Thyroid gland (tissue), 4 donors: Measurements from ENCODE around the gene HOMER3. TPM values are rescaled to one million over a fixed set of nuclear protein-coding genes. Genes with fewer than 3 reads are reported as not detected.

Experiments
- DNase-seq, 2 donors: peaks; one replicate each; pipeline ENCODE4 v3.0.0-alpha.2; 2019
- H3K27ac ChIP-seq, 3 donors: fragments of 200-600 bp; sonication (generic); 1 replicate in 2 of 3; 2 replicates in 1 of 3; pipeline ENCODE4 v1.5.1; 2016 to 2019; ENCODE audit warnings: mild to moderate bottlenecking in 1 of 3, moderate library complexity in 1 of 3
- H3K27me3 ChIP-seq: fragments of 200-600 bp; sonication (generic); one replicate; pipeline ENCODE4 v1.5.1; 2019
- H3K36me3 ChIP-seq, 2 donors: fragments of 200-600 bp; sonication (generic); one replicate each; pipeline ENCODE4 v1.5.1; 2016 to 2019
- H3K4me1 ChIP-seq, 2 donors: fragments of 200-600 bp; sonication (generic); one replicate each; pipeline ENCODE4 v1.5.1; 2017 to 2019
- H3K4me3 ChIP-seq, 3 donors: fragments of 200-600 bp; sonication (generic); replicated peaks in 1 of 3; 1 replicate in 2 of 3; 2 replicates in 1 of 3; pipeline ENCODE4 v1.5.1; 2016; ENCODE audit warnings: mild to moderate bottlenecking in 1 of 3
- H3K9me3 ChIP-seq: fragments of 200-600 bp; sonication (generic); one replicate; pipeline ENCODE4 v1.5.1; 2017
- POLR2A ChIP-seq, 2 donors: fragments of 450-650 bp; IDR thresholded peaks; one replicate each; pipeline ENCODE4 v1.6.1; 2017; ENCODE audit warnings: antibody characterized with exemption in 2 of 2, mild to moderate bottlenecking in 2 of 2, moderate library complexity in 1 of 2
- WGBS, 2 donors: methylation state at CpG; one replicate each; pipeline ENCODE4 v1.1.5; 2017; 5-methylcytosine and 5-hydroxymethylcytosine counted together
- intact Hi-C: fragments of 100-400 bp; cut with DNase I; formaldehyde crosslinking; loops from one replicate; pipeline ENCODE4 v1.15.1; 2023
- total RNA-seq, 4 donors: library from RNA; depleted of rRNA; stranded (reverse); fragments of >200 nt; gene quantifications; one replicate each; pipeline ENCODE4 v1.2.3, GENCODE V29; 2016
- TF ChIP-seq, protein P1 (sequence below), 6 experiments: fragments of 200-600 bp in 3 of 6; fragments of 450-650 bp in 3 of 6; sonication (generic) in 3 of 6; IDR thresholded peaks; one replicate each; pipeline ENCODE4 v1.5.1; 2016 to 2019; ENCODE audit warnings: antibody characterized with exemption in 6 of 6, mild to moderate bottlenecking in 2 of 6, inconsistent platforms in 1 of 6, moderate library complexity in 1 of 6

Gene HOMER3
- total RNA-seq, 4 donors from 2014 or later = 55.6 to 169 (median 63.4) TPM

DNA sequence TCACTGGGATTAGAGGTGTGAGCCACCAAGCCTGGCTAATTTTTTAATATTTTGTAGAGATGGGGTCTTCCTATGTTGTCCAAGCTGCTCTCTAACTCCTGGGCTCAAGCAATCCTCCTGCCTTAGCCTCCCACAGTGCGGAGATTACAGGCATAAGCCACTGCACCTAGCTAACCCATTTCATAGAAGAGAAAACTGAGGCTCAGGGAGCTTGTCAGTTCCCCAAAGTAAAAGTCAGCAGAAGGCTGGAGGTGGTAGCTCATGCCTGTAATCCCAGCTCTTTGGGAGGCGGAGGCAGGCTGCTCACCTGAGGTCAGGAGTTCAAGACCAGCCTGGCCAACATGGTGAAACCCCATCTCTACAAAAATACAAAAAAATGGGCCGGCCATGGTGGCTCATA lies 8.8 kb upstream of the HOMER3 start:
- H3K27ac ChIP-seq = no peak overlapping the region
- intact Hi-C loops = no loop called here
- H3K4me3 ChIP-seq = no peak overlapping the region
- H3K36me3 ChIP-seq = no peaks in the 10 kb centered on the region
- DNase-seq = no peak
- no peaks in the 10 kb centered on the region for H3K4me1 ChIP-seq
- TF ChIP-seq POLR2A (IDR thresholded peaks at IDR 0.05) = no peak
- TF ChIP-seq, protein P1, sequence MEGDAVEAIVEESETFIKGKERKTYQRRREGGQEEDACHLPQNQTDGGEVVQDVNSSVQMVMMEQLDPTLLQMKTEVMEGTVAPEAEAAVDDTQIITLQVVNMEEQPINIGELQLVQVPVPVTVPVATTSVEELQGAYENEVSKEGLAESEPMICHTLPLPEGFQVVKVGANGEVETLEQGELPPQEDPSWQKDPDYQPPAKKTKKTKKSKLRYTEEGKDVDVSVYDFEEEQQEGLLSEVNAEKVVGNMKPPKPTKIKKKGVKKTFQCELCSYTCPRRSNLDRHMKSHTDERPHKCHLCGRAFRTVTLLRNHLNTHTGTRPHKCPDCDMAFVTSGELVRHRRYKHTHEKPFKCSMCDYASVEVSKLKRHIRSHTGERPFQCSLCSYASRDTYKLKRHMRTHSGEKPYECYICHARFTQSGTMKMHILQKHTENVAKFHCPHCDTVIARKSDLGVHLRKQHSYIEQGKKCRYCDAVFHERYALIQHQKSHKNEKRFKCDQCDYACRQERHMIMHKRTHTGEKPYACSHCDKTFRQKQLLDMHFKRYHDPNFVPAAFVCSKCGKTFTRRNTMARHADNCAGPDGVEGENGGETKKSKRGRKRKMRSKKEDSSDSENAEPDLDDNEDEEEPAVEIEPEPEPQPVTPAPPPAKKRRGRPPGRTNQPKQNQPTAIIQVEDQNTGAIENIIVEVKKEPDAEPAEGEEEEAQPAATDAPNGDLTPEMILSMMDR (IDR thresholded peaks at IDR 0.05) = no peak
- H3K27me3 ChIP-seq = no peaks in the 10 kb centered on the region
- WGBS, 2 donors = 93 to 97% methylated on average over 3 of the region's 3 CpGs
- no peaks in the 10 kb centered on the region for H3K9me3 ChIP-seq

DNA sequence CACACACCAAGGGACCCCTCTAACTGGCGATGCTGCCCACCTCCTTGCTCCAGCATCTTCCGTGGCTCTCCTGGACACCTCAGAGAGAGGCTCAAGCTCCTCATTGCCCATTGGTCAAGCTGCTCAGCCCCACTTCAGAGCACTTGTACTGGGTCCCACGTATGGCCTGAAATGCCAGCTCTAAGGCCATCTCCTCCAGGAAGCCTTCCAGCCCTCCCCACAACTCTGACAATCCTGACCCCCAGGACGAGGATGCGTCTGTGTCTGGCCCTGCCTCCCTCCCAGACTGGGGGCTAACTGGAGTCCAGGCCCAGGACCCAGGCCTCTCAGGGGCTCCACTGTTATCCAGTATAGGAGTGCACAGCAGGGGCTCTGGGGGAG lies 7.9 kb upstream of the HOMER3 start:
- H3K36me3 ChIP-seq = no peaks in the 10 kb centered on the region
- WGBS, 2 donors = 88 to 89% methylated on average over 4 to 5 of the region's 5 CpGs
- no peaks in the 10 kb centered on the region for H3K9me3 ChIP-seq
- H3K4me3 ChIP-seq = no peak overlapping the region
- TF ChIP-seq, protein P1 (IDR thresholded peaks at IDR 0.05) = no peak
- no peak for TF ChIP-seq POLR2A (IDR thresholded peaks at IDR 0.05)
- DNase-seq = no peak
- H3K27ac ChIP-seq = no peak overlapping the region
- intact Hi-C loops = no loop called here
- no peaks in the 10 kb centered on the region for H3K27me3 ChIP-seq
- no peaks in the 10 kb centered on the region for H3K4me1 ChIP-seq

GRCh38 chr19:18948075-18948975 lies 7.3 kb upstream of the HOMER3 start:
- intact Hi-C loops = no loop called here
- H3K36me3 ChIP-seq = no peaks in the 10 kb centered on the region
- no peak overlapping the region for H3K4me3 ChIP-seq
- no peaks in the 10 kb centered on the region for H3K9me3 ChIP-seq
- no peak for DNase-seq
- no peaks in the 10 kb centered on the region for H3K4me1 ChIP-seq
- H3K27me3 ChIP-seq = no peaks in the 10 kb centered on the region
- 84 to 89% methylated on average over 7 to 13 of the region's 15 CpGs for WGBS, 2 donors
- no peak for TF ChIP-seq POLR2A (IDR thresholded peaks at IDR 0.05)
- TF ChIP-seq, protein P1 (IDR thresholded peaks at IDR 0.05) = no peak
- no peak overlapping the region for H3K27ac ChIP-seq

DNA sequence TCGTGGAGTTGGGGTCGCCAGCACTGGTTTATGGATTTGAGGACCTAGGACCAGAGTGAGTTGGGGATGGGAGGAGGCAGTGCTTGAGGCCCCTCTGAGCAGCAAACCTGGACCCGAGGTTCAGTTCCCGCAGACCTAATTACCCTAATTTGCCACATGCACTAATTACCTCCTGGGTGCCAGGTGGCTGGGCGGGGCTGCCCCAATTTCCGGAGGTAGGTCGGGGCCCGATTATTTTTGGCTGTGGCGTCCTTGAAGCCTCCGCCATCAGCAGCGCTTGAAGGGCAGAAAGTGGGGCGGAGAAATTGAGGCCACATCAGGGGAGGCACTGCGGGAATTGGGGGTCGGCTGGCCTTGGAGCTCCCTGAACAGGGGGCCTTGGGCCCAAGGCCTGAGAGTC lies 5.9 kb upstream of the HOMER3 start:
- WGBS, 2 donors = 85 to 91% methylated on average over 13 to 14 of the region's 14 CpGs

GRCh38 chr19:18946335-18946734 lies 5.3 kb upstream of the HOMER3 start:
- H3K9me3 ChIP-seq = no peaks in the 10 kb centered on the region
- H3K27ac ChIP-seq = no peak overlapping the region
- no peak for DNase-seq
- no peaks in the 10 kb centered on the region for H3K27me3 ChIP-seq
- H3K4me1 ChIP-seq = peaks cover 0 to 3% of the 10 kb centered on the region in 2 donors
- H3K4me3 ChIP-seq = no peak overlapping the region
- no peak for TF ChIP-seq POLR2A (IDR thresholded peaks at IDR 0.05)
- TF ChIP-seq, protein P1 (IDR thresholded peaks at IDR 0.05) = no peak
- intact Hi-C loops = no loop called here
- H3K36me3 ChIP-seq = no peaks in the 10 kb centered on the region

More for the DNA sequence above, 5.9 kb upstream of the HOMER3 start:
- no peaks in the 10 kb centered on the region for H3K4me1 ChIP-seq
- H3K27me3 ChIP-seq = no peaks in the 10 kb centered on the region
- DNase-seq = no peak
- no peak overlapping the region for H3K27ac ChIP-seq
- H3K4me3 ChIP-seq = no peak overlapping the region
- no peaks in the 10 kb centered on the region for H3K36me3 ChIP-seq
- intact Hi-C loops = no loop called here
- H3K9me3 ChIP-seq = no peaks in the 10 kb centered on the region
- no peak for TF ChIP-seq POLR2A (IDR thresholded peaks at IDR 0.05)
- TF ChIP-seq, protein P1 (IDR thresholded peaks at IDR 0.05) = no peak
